Kidney tubule cell (primary cell): ENCODE measurements around the gene SLC25A39.
"Not testable (repeated sequence)": the region's sequence is repeated elsewhere in the genome, so short reads cannot be mapped to it uniquely, and the experiment has no call there.

ENCODE experiments used
- DNase-seq: peaks from one replicate; pipeline ENCODE4 v3.0.0-alpha.2; 2018; ENCODE audit warnings: low spot score

The SLC25A39 gene, protein sequence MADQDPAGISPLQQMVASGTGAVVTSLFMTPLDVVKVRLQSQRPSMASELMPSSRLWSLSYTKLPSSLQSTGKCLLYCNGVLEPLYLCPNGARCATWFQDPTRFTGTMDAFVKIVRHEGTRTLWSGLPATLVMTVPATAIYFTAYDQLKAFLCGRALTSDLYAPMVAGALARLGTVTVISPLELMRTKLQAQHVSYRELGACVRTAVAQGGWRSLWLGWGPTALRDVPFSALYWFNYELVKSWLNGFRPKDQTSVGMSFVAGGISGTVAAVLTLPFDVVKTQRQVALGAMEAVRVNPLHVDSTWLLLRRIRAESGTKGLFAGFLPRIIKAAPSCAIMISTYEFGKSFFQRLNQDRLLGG

GRCh38 chr17:44324571-44325275 is at the start of gene SLC25A39:
SLC25A39 (minus strand) TSS chr17:44324823; CDS start chr17:44323562, 1,261 bp downstream.
- peak; percentile 95 for DNase-seq

- DNase-seq, result no peak
Measured at GRCh38 chr17:44372036-44372435, 47.4 kb upstream of the SLC25A39 start.

GRCh38 chr17:44369414-44370023 is 44.9 kb upstream of the SLC25A39 start:
- DNase-seq, result not testable (repeated sequence)

- not testable (repeated sequence) for DNase-seq
Measured at GRCh38 chr17:44368391-44369243, 44.0 kb upstream of the SLC25A39 start.

GRCh38 chr17:44367231-44367979 is 42.8 kb upstream of the SLC25A39 start:
- no peak for DNase-seq

DNA sequence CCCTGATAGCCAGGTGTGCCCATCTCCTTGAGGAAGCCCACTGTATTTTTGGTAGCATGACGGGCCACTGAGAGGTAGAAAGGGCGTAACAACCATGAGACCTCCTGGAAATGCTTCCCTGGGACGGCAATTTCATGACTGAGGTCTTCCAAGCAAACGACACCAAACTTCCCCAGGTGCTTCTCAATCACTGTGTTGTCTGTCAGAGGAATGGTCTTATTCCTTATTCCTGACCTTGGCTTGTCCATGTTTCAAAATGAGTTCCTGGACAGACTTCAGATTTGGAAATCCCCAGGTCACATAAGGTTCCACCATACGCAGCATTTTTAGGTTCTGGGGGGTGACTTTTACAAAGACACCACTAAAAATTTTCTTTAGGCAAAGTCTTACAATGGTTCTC is 40.4 kb upstream of the SLC25A39 start:
- not testable (repeated sequence) for DNase-seq

DNA sequence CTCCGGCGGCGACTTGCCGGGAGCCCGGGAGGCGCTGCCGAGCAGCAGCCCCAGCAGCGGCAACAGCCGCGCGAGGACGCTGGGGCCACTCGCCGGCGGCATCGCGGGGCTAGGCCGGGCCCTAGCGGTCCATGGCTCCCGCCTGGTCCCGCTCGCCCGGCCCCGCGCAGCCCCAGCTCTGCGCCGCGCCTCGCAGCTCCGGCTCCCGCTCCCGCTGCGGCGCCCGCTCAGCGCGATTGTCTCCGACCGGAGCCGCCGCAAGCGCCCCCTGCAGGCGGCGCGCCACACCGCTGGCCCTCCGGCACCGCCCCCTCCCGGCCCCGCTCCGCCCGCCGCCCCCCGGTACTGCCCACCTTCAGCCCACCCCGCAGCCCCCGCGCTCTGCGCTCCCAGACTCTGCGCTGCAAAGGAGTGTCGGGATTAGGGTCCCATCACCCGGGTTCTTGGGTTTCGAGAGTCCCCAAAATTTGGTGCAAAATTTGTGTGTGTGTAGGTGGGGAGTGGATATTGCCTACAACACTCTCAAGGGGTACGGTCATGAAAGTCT is 39.1 kb upstream of the SLC25A39 start, which contains the start of gene FAM171A2:
FAM171A2 (minus strand) TSS at position 241 of the 547 bp plus-strand sequence; CDS start at position 102, 139 bp downstream.
- DNase-seq, result peak; percentile 56

DNA sequence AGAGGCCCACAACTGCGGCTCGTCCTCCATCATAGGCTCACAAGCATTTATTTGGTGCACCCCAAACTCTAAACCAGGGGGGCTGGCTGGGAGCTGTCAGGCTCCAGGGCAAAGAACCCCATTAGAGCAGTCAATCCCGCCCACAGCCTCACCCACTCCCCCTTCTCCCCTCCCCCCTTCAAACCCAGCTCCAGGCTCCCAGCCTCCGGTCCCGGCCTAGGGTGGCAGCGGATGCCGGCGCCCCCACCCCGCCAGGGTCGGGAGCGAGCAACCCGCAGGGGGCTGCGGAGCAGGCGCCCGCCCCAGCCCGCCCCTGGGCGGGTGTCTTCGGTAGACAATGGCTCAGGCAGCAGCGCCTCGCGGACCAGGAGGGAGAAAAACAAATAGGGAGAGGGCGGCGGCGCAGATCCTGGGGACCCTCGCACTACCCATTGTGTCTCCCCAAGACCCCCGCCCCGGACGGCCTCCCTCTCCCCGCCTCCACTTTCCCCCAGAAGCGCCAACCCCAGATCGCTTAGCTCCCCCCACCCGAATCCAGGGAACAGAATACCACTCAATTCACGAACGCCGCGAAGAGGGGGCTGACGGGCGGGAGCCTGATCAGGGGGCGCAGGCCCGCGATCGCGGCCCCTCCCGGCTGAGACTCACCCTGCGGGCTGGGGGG is 38.5 kb upstream of the SLC25A39 start:
- no peak for DNase-seq

- DNase-seq, result no peak
Measured at GRCh38 chr17:44362459-44362948, 37.9 kb upstream of the SLC25A39 start.

DNA sequence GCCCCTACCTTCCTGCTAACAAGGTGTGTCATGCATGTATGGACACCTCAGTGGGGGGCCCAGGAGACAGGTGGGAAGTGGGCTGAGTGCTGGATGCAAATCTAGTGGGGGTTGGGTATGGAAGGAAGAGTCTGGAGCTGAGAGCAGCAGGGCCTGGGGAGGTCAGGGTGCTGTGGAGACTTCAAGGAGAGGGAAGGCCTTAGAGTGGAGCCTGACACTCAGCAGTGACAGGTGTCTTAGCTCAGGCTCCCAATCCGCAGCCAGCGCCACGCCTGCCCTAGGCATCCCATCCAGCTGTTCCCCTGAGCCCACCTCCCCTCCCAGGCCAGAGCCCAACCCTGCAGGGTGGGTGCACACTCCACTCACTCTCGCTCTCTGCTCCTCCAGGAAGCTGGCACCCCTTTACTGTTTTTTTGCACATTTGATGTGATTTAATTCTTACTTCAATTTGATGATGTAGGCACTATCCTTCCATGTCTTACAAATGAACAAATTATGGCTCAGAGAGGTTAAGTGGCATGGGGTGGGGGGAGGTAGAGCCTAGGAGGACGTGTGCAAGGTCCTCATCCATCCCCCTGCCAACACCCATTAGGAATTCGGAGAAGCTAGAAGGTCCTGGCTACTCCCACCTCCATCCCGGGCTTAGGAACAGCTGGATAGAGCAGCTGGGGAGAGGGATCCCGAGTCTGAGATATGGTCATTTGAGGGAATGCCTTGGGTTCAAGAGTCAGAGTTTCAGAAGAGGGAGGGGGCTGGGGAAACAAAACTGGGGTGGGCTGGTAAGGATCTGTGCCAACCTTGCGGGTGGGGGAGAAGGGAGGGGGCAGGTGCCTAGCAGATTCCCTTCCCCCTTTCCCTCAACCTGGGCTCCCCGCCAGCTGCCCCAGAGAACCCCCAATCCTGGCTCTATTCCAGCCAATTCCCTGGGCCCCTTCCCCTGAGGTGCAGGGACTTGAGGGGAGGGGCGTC is 37.0 kb upstream of the SLC25A39 start:
- no peak for DNase-seq

GRCh38 chr17:44360826-44361225 is 36.2 kb upstream of the SLC25A39 start:
- DNase-seq, result no peak

- no peak for DNase-seq
Measured at GRCh38 chr17:44360144-44360533, 35.5 kb upstream of the SLC25A39 start.

- DNase-seq, result no peak
Measured at GRCh38 chr17:44359458-44360143, 35.0 kb upstream of the SLC25A39 start.

- no peak for DNase-seq
Measured at GRCh38 chr17:44359006-44359405, 34.4 kb upstream of the SLC25A39 start.

DNA sequence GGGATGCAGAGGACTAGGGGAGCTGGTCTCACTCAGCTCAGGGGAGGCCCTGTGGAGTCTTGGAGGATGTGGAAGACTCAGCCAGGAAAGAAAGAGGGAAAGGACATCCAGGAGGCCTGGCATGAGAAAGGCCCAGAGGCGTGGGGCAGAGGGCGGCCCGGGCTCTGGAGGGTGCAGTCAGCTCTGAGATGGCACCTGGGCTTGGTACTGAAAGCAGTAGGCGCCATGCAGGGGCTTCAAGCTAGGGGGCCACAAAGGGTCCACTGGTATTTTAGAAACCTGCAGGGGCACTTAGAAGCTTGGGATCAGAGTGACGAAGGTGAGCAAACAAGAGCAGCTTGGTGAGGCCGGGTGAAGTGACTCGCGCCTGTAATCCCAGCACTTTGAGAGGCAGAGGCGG is 33.4 kb upstream of the SLC25A39 start:
- DNase-seq, result no peak

GRCh38 chr17:44356241-44356640 is 31.6 kb upstream of the SLC25A39 start:
- no peak for DNase-seq

- no peak for DNase-seq
Measured at GRCh38 chr17:44355642-44356099, 31.0 kb upstream of the SLC25A39 start.
